K562 (cell line): ENCODE results near the gene TNFRSF6B.

Experiments used
- CREM ChIP-seq: IDR thresholded peaks from 2 replicates; pipeline ENCODE4 v1.6.1; 2014; ENCODE audit warnings: antibody characterized with exemption, low read depth
- CTCF ChIP-seq, 3 experiments: IDR thresholded peaks in 2 of 3; conservative IDR thresholded peaks in 1 of 3; 2 replicates each; pipeline ENCODE4 v1.5.1; 2011 to 2012; ENCODE audit warnings: low read length in 3 of 3, mild to moderate bottlenecking in 3 of 3, control low read depth in 2 of 3, improper control_type of control experiment in 1 of 3, inconsistent platforms in 1 of 3, low read depth in 1 of 3, mixed read lengths in 1 of 3, moderate library complexity in 1 of 3; ENCODE audit not compliant: insufficient read depth in 2 of 3
- FOS ChIP-seq: IDR thresholded peaks from 3 replicates; pipeline ENCODE4 v1.6.1; 2011; ENCODE audit not compliant: insufficient read length; ENCODE audit errors: extremely low read depth
- FOSL1 ChIP-seq: fragments of 200-800 bp; sonication (Bioruptor generic); conservative IDR thresholded peaks from 2 replicates; pipeline ENCODE4 v1.6.1; 2016; ENCODE audit warnings: missing genetic modification characterization, missing compliant biosample characterization
- KAT7 ChIP-seq: sonication (generic); formaldehyde crosslinking; IDR thresholded peaks from 2 replicates; pipeline ENCODE4 v1.8.0; 2022; ENCODE audit warnings: missing genetic modification reagents, mild to moderate bottlenecking, borderline replicate concordance
- MAZ ChIP-seq, 2 experiments: fragments of 450-650 bp in 1 of 2; sonication (generic) in 1 of 2; formaldehyde crosslinking; IDR thresholded peaks in 1 of 2; conservative IDR thresholded peaks in 1 of 2; 2 replicates each; pipeline versions ENCODE4 v1.4.0 to v1.5.0; 2020; ENCODE audit warnings: mild to moderate bottlenecking in 1 of 2, missing genetic modification reagents in 1 of 2
- POLR2A ChIP-seq: fragments of 450-650 bp; conservative IDR thresholded peaks from 2 replicates; pipeline ENCODE4 v1.6.1; 2016
- SREBF1 ChIP-seq: fragments of 150-350 bp; IDR thresholded peaks from 2 replicates; pipeline ENCODE4 v1.6.1; 2014; ENCODE audit warnings: antibody characterized with exemption, low read depth, low read length, borderline replicate concordance
- ZNF12 ChIP-seq: sonication (generic); formaldehyde crosslinking; IDR thresholded peaks from 2 replicates; pipeline ENCODE4 v1.4.0; 2020; ENCODE audit warnings: mild to moderate bottlenecking, missing genetic modification reagents
- ZNF384 ChIP-seq: IDR thresholded peaks from 2 replicates; pipeline ENCODE4 v1.6.1; 2012; ENCODE audit warnings: low read depth, low read length, improper control_type of control experiment
- ZNF449 ChIP-seq: fragments of 250-450 bp; sonication (Bioruptor Pico); IDR thresholded peaks from 2 replicates; pipeline ENCODE4 v1.8.0; 2022; ENCODE audit warnings: moderate library complexity, mild to moderate bottlenecking, inconsistent platforms

GRCh38 chr20:63680857-63681608 lies 15.4 kb upstream of the TNFRSF6B start:
- TF ChIP-seq ZNF449 (CRISPR knock-in tag) (no peak), KAT7 (CRISPR knock-in tag) (no peak), ZNF12 (no peak), CREM (no peak), ZNF384 (no peak), MAZ (CRISPR knock-in tag; conservative IDR thresholded peaks at IDR 0.05 in 1 of 2, IDR thresholded peaks at IDR 0.05 in 1 of 2) (no peak), FOSL1 (tag) (no peak), CTCF (IDR thresholded peaks at IDR 0.05 in 2 of 3, conservative IDR thresholded peaks at IDR 0.05 in 1 of 3; ENCODE audit: insufficient read depth in 2 of 3, low read depth in 1 of 3, low read length in 3 of 3) (no peak), POLR2A (no peak), SREBF1 (no peak), FOS (no peak)
